ENCODE measurements around the gene LCLAT1. TPM values are rescaled to one million over a fixed set of nuclear protein-coding genes. Genes with fewer than 3 reads are reported as not detected.

LCLAT1 gene
- total RNA-seq, 2 donors from 2014 or later: 30.2 to 34.2 TPM

DNA sequence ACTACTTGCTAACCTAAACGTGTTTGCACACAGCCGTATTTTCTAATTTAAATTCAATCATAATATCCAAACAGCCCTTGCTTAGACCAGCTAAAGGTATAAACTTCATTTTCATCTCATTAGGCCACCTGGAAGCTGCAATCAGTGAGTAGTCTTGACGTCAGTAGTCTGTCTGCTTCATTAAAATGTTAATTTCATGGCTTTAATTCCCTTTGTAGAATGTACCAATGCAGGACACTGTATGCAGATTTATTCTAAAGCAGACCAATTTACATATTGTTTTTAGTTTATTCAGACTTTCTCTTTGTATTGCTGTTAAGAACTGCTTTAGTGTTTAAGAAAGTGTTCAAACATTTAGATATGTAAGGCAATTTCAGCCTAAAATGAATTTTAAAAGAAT lies 158.2 kb downstream of the LCLAT1 start:
- H3K9me3 Mint-ChIP-seq: peaks cover 4% of the 10 kb centered on the region
- Histone ChIP-seq H3K27ac (ENCODE audit: low read depth, low read length) (no peak overlapping the region), H3K27me3 (ENCODE audit: control insufficient read depth, insufficient read depth, low read length, poor library complexity, severe bottlenecking) (no peaks in the 10 kb centered on the region), H3K9me3 (ENCODE audit: control insufficient read depth, low read length) (peaks cover under 1% of the 10 kb centered on the region), H3K4me3 (ENCODE audit: low read length) (no peak overlapping the region), H3K4me1 (ENCODE audit: control insufficient read depth, insufficient read depth, low read length) (no peaks in the 10 kb centered on the region), H3K9ac (ENCODE audit: extremely low read depth, low read length, poor library complexity, severe bottlenecking) (no peak overlapping the region), H3K36me3 (ENCODE audit: control insufficient read depth, insufficient read depth, low read length) (no peaks in the 10 kb centered on the region)
- TF ChIP-seq, protein P1, sequence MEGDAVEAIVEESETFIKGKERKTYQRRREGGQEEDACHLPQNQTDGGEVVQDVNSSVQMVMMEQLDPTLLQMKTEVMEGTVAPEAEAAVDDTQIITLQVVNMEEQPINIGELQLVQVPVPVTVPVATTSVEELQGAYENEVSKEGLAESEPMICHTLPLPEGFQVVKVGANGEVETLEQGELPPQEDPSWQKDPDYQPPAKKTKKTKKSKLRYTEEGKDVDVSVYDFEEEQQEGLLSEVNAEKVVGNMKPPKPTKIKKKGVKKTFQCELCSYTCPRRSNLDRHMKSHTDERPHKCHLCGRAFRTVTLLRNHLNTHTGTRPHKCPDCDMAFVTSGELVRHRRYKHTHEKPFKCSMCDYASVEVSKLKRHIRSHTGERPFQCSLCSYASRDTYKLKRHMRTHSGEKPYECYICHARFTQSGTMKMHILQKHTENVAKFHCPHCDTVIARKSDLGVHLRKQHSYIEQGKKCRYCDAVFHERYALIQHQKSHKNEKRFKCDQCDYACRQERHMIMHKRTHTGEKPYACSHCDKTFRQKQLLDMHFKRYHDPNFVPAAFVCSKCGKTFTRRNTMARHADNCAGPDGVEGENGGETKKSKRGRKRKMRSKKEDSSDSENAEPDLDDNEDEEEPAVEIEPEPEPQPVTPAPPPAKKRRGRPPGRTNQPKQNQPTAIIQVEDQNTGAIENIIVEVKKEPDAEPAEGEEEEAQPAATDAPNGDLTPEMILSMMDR (conservative IDR thresholded peaks at IDR 0.05): no peak
- H3K27me3 Mint-ChIP-seq (ENCODE audit: insufficient read depth): no peaks in the 10 kb centered on the region
- H3K27ac Mint-ChIP-seq: peak overlapping the region; percentile 25
- peaks cover 17% of the 10 kb centered on the region for H3K4me1 Mint-ChIP-seq
- no peak overlapping the region for H3K4me3 Mint-ChIP-seq
- 67% methylated on average over 3 of the region's 3 CpGs; no CpG with 5 or more reads in 1 of the 2 experiments for whole genome bisulfite sequencing, 2 experiments (ENCODE audit: insufficient coverage in 1 of 2, insufficient read length in 1 of 2)
- DNase-seq: no peak
- H3K36me3 Mint-ChIP-seq (ENCODE audit: low read depth): peaks cover 13% of the 10 kb centered on the region

DNA sequence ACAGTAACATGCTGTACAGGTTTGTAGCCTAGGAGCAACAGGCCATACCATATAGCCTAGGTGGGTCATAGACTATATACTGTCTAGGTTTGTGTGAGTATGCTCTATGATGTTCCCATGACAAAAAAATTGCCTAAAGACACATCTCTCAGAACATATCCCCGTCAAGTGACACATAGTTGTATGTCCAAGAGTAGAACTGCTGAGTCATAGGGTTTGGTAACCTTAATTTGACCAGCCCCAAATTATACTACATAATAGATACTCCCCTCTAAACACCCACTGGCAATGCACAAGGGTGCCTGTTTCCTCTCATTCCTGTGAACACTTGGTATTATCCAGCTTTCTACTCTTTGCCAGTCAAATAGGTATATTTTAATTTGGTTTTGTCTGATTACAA lies 161.6 kb downstream of the LCLAT1 start:
- WGBS, 2 experiments (ENCODE audit: insufficient coverage in 1 of 2, insufficient read length in 1 of 2): 95% methylated on average over 1 of the region's 1 CpG; no CpG with 5 or more reads in 1 of the 2 experiments
- Histone ChIP-seq H3K4me3 (ENCODE audit: low read length) (no peak overlapping the region), H3K9me3 (ENCODE audit: control insufficient read depth, low read length) (no peaks in the 10 kb centered on the region), H3K36me3 (ENCODE audit: control insufficient read depth, insufficient read depth, low read length) (no peaks in the 10 kb centered on the region), H3K27ac (ENCODE audit: low read depth, low read length) (no peak overlapping the region), H3K4me1 (ENCODE audit: control insufficient read depth, insufficient read depth, low read length) (peaks cover 8% of the 10 kb centered on the region), H3K27me3 (ENCODE audit: control insufficient read depth, insufficient read depth, low read length, poor library complexity, severe bottlenecking) (no peaks in the 10 kb centered on the region), H3K9ac (ENCODE audit: extremely low read depth, low read length, poor library complexity, severe bottlenecking) (no peak overlapping the region)
- no peak overlapping the region for H3K27ac Mint-ChIP-seq
- DNase-seq: no peak
- no peaks in the 10 kb centered on the region for H3K27me3 Mint-ChIP-seq (ENCODE audit: insufficient read depth)
- H3K4me1 Mint-ChIP-seq: peaks cover 37% of the 10 kb centered on the region
- peaks cover 9% of the 10 kb centered on the region for H3K36me3 Mint-ChIP-seq (ENCODE audit: low read depth)
- peaks cover 4% of the 10 kb centered on the region for H3K9me3 Mint-ChIP-seq
- H3K4me3 Mint-ChIP-seq: no peak overlapping the region
- TF ChIP-seq, protein P1 (conservative IDR thresholded peaks at IDR 0.05): no peak

GRCh38 chr2:30611583-30611982 lies 164.5 kb downstream of the LCLAT1 start:
- no peaks in the 10 kb centered on the region for H3K9me3 Mint-ChIP-seq
- TF ChIP-seq, protein P1 (conservative IDR thresholded peaks at IDR 0.05): no peak
- Histone ChIP-seq H3K9ac (ENCODE audit: extremely low read depth, low read length, poor library complexity, severe bottlenecking) (no peak overlapping the region), H3K9me3 (ENCODE audit: control insufficient read depth, low read length) (no peaks in the 10 kb centered on the region), H3K27me3 (ENCODE audit: control insufficient read depth, insufficient read depth, low read length, poor library complexity, severe bottlenecking) (no peaks in the 10 kb centered on the region), H3K36me3 (ENCODE audit: control insufficient read depth, insufficient read depth, low read length) (no peaks in the 10 kb centered on the region), H3K4me1 (ENCODE audit: control insufficient read depth, insufficient read depth, low read length) (peaks cover 8% of the 10 kb centered on the region), H3K27ac (ENCODE audit: low read depth, low read length) (no peak overlapping the region), H3K4me3 (ENCODE audit: low read length) (no peak overlapping the region)
- H3K36me3 Mint-ChIP-seq (ENCODE audit: low read depth): peaks cover 4% of the 10 kb centered on the region
- 94 to 100% methylated on average over 3 to 4 of the region's 4 CpGs for WGBS, 2 experiments (ENCODE audit: insufficient coverage in 1 of 2, insufficient read length in 1 of 2)
- no peak overlapping the region for H3K4me3 Mint-ChIP-seq
- no peak for DNase-seq
- H3K4me1 Mint-ChIP-seq: peaks cover 34% of the 10 kb centered on the region
- H3K27ac Mint-ChIP-seq: no peak overlapping the region
- H3K27me3 Mint-ChIP-seq (ENCODE audit: insufficient read depth): no peaks in the 10 kb centered on the region

Measured in endodermal cell (in vitro differentiated cells).